T-helper 22 cell (primary cell): ENCODE results near the gene TMEM236.
"Not testable (repeated sequence)": the region's sequence is repeated elsewhere in the genome, so short reads cannot be mapped to it uniquely, and the experiment has no call there.

ENCODE experiments used
- DNase-seq: peaks from one replicate; pipeline ENCODE4 v3.0.0-alpha.2; 2020; ENCODE audit warnings: low read depth

Gene TMEM236, protein sequence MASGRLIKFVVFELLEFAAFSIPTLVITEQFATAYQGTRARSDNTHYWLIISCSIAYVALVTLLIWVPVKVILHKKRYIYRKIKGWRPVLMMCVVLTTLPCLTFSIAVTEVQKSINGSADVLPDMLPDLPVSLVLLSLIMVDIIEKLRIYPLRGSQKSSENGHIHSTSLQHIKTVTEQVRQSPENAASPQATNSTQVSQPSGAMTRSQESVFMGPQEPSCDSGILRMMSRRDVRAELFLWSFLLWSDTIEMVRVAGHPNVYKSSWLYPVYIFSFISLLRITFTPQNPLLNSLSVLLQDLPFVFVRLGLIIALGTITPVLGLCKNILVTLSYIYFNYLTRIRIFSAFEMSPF

DNA sequence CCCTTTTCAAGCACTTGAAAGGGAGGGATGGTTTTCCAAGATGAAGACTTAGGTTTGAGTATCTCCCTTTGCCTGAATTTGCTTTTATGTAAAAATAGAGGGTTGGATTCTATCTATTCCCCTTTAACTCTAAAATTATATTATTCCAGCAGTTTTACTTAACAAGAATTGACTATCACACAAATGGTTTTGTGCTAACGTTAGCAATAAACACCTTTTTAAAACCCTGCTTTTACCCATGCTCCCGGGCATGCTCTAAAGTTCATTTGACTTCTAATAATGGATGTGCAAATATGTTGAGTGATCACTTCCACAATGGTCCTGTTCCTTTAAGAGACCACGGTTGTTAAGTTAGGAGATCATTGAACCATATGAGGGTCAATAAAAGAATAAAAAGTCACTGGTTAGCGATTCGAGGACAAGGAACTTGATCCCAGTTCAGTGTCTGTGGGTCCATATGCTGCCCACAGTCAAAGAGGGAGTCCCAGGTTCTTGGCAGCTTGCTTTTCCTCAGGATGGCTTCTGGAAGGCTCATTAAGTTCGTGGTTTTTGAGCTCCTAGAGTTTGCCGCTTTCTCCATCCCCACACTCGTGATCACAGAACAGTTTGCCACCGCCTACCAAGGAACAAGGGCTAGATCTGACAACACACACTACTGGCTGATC lies at the start of gene TMEM236:
Gene TMEM236 (plus strand): TSS at position 421 of the 665 bp plus-strand sequence. CDS start 95 bp downstream, at position 516.
- no peak for DNase-seq

DNA sequence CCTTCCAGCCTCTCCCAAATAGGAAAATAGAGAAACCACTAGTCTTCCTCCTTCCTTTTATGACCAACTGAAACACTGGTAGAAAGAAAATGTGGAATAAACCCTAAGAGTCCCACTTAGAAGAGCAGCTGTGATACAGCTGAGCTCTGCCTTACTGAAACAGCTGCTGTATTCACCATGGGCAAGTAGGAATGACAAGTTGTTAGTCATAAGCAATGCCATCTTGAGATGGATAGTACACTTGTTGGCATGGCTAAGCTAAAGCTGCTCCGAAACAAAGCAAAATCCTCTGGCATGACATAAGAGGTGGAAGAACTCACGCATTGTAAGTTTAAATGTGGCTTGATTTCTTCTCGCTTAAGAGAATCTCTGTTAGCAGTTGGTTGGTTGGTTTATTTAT lies 48.3 kb upstream of the TMEM236 start:
- DNase-seq = no peak

DNA sequence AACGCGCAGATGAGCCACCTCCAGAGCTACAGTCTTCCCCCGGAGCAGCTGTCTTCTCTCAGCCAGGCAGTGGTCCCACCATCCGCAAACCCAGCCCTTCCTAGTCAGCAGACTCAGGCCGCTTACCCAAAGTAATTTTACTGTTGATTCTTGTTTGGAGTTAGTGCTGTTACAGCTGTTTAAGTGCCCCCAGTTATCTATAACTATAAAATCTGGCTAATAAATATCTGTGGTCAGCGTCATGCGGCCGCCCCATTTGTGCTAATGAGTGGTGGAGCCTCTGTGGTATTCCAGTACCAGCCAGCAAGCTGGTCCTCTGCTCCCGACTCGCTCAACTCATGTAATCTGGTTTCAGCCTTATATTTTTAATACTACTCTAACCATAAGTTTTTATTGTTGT lies 43.2 kb upstream of the TMEM236 start:
- DNase-seq = no peak

DNA sequence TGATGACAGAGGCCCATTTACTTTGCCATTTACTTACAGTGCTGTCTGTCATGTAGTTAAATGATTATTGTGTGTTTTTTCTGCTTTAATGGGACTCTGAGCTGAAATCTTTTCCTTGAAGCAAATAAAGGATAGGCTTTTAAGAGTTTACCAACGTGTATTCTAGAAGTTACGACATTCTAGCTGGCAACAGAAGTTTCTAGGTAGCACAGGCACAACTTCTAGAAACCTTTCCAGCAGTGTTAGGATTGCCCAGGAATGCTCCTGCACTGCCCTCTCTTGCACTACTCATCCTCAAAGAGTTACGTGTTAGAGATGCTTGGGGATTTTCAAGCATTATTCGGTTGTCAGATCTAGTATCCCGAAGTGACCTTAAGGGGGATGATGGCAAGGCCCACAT lies 42.5 kb upstream of the TMEM236 start:
- DNase-seq = no peak

DNA sequence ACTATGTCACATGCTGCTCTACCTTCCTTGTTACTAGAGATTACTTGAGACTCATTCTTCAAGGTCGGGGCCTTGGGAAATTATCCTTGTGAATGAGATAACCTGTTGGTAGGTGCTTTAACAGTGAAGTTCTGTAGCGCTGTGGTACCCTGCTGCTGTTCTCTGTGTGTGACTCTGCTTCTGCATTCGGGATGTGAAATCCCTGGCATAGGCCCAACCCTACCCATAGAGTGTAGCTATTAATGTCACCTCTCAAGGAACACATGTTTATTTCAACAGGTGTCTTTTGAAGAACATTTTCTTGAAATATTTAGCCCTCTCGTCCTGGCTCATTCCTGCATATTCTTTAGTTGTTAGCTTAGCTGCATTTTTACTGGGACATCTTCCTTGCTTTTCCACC lies 41.8 kb upstream of the TMEM236 start:
- no peak for DNase-seq

DNA sequence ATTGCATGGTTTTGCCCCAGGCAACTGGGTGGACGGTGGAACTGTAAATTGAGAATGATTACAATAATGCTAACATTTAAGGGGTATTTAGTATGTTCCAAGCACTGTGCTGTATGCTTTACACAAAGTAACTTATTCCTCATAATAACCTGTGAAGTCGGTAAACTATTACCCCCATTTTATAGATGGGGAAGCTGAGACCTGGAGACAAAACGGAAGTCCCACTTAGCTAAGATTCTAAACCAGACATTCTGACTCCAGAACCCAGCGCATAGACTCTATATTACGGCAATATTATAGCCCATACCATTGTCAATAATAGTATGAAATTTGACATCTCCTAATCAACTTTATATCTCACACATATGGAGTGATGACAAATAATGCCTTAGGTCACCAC lies 39.9 kb upstream of the TMEM236 start:
- DNase-seq = no peak

DNA sequence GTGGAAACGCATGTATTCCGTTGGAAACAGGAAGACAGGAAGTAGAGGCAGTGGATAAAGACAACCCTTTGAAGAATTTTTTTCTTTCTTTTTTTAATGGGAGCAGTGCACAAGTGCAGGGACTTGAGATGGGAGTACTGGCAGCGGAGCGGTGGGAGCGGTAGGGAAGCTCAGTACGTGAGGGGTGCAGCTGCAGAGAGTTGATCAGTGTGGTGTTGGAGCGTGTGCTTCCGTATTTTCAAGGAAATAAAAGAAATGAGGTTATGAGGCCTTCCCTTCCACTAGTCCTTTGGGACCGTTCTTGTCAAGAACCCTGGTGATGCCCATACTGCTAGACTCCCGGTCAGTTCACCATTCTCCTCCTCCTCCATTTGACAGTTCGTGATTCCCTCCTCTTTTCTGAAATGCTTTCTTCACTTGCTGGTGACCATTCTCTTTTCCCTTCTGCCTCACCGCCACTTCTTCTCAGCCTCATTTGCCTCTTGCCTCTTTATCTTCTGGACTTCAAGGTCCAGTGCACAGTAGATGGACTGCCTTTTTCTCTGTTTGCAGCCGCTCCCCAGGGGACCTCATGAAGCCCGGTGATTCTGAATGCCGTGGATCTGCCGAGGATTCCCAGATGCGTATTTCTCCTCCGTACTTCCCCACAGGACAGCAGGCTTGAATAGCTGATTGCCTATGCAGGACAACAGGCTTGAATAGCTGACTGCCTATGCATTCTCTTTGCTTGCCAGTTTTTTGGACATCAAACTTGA lies 39.1 kb upstream of the TMEM236 start:
- DNase-seq = no peak

DNA sequence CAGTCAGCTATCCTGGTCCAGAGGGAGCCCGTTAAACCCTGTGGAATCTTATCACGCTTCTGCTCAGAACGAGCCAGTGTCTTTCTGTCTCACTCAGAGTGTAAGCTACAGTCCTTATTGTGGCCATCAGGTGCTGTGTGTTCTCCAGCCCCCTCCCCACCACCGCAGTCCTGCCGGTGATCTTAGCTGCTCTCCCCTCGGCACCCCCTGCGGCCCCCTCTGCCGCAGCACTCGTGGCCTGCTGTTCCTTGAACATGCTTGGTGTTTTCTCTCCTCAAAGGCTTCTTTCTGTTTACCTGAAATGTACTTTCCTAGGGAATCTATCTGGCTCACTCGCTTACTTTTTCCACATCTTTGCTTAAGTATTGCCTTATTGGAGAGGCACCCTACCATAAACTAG lies 38.2 kb upstream of the TMEM236 start:
- DNase-seq = no peak

DNA sequence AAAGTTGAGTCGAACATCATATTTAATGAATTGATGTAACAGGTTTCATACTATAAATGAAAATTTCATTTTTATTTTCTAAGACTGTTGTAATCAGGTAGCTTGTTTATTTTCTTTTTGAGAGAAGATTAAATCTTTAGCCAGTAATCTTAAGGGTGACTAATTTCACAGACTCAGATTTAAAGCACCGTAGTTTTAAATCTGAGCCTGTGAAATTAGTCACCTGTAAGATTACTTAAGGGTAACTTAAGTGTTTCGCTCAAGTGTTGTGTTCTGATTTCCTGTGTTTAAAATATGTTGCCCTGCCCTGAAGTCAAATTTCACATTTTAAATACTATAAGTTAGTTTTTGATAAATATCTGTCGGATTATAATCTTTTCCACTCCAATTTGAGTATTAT lies 35.8 kb upstream of the TMEM236 start:
- DNase-seq = no peak

DNA sequence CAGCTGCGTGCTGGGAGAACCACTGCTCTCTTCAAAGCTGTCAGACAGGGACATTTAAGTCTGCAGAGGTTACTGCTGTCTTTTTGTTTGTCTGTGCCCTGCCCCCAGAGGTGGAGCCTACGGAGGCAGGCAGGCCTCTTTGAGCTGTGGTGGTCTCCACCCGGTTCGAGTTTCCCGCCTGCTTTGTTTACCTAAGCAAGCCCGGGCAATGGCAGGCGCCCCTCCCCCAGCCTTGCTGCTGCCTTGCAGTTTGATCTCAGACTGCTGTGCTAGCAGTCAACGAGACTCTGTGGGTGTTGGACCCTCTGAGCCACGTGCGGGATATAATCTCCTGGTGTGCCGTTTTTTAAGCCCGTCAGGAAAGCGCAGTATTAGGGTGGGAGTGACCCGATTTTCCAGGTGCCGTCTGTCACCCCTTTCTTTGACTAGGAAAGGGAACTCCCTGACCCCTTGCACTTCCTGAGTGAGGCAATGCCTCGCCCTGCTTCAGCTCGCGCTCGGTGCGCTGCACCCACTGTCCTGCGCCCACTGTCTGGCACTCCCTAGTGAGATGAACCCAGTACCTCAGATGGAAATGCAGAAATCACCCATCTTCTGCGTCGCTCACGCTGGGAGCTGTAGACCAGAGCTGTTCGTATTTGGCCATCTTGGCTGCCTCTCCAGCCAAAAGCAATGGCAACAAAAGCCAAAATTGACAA lies 29.5 kb upstream of the TMEM236 start:
- DNase-seq = not testable (repeated sequence)

DNA sequence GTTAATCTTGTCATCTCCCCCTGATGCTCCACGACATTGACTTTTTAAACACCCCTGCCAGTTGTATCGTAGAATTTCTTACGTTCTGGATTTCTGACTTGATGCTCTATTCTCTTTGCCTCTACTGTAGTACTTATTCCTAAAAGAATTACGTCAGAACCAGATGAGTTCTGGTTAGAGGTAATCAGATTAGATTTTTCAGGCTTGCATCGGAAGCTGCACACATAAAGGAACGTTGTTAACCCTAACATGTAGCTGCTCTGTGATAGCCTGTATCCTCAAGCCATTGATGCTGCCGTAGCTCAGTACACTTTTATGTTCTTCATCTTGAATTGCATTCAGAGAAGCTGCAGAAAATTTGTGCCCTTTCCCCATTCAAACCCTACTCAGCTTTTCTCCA lies 26.3 kb upstream of the TMEM236 start:
- DNase-seq = no peak

DNA sequence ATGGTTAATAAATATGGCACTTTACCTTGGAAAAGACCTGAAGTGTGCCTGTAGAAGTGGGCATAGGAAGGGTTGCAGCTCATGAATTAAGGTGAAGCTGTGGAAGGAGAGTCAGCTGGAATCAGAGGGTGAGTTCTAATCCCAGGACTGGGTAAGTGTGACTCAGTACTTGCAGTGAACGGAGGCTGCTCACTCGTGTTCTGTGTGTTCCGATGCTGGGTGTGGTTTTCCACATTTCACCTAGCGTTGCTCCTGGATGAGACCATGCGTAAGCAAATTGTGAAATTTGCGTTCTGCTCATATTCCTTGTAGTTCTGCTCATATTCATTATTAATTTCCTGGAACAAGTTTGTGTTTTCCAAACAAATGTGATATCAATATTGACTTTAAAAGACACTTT lies 22.4 kb upstream of the TMEM236 start:
- no peak for DNase-seq

DNA sequence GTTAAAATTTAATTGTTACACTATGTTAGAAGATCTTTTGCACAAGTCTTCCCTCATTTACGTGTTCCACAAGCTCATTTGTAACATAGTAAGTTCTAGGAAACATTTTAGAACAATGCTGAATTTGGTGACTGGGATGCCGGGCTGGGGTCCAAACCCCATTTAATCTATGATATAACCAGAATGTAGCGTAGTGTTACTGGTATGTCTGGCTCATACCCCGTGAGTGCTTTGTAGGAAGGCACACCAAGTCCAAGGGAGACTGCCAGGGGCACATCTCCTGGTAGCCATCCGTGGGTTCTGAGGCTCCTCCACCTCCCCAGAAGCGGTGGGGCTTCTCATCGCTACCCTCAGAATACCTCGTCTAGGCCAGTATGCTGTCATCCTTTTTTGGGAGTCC lies 21.3 kb upstream of the TMEM236 start:
- no peak for DNase-seq

DNA sequence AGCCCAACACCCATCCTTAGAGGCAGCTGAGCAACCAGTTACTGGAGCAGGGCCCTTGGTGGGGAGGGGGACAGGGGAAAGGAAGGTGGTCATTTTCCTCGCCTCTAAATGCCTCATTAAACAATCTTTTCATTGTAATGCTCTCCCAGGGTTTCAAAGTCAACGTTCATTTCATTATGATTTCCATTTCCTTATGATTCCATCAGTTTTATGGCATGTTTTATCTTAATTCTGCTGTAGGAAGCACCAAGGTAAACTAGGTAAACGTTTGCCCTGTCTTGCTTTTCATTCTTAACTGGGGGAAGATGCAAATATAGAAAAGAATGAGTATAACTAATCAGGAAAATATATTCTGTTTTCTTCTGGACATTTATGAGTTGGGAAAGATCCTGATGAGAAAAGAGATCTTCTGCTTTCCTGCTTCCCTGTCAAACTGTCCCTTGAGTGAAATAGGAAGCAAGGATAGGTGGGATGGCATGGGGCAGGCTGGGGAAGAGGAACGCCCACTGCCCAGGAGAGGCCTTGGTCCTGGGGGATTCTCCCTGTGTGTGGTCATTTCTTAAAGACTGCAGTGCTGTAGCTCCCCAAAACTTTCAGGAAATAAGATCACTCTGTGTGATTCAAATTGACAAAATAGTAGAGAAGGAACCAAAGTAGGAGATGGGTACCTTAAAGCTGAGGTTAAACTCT lies 20.5 kb upstream of the TMEM236 start:
- no peak for DNase-seq

DNA sequence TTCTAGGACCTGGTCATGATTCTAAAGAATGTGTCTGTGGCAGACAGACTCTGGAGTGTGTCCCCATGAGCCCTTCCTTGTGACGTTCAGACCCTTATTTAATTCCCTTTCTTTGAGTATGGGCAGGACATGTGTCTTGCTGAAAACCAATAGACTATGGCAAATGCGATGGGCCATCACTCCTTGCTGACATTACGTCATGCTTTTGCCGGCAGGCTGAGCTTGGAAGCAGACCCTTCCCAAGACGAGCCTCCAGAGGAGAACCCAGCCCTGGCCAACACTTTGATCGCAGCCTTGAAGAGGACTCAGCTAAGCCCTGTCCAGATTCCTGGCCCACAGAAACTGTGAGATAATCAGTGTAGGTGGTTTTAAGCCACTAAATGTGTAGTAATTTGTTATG lies 18.4 kb upstream of the TMEM236 start:
- DNase-seq = no peak

DNA sequence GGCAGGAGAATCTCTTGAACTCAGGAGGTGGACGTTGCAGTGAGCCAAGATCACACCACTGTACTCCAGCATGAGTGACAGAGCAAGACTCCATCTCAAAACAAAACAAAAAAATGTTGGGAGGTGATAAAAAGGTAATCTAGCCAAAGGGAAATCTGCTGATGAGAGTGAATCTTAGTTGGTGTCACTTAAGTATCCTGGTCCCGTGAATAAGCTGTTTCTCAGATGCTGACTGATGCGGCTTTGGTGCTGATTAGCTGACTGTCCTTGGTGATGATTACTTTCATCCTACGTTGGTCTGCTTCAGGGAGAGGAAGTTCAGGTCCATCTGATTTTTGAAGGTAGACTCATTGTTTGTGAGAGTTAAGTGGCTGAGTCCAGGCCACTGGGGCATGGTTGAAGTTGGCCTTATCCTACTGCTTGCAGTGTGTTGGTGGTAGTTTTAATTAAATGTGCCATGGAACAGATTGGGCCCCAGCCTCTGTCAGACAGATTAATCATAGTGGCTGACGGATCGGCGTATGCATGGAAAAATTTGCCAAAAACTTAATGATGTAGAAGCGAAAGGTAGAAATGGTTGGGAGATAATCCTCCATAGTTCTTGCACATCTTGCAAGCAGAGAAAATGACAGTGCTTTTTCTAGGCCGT lies 17.4 kb upstream of the TMEM236 start:
- no peak for DNase-seq

DNA sequence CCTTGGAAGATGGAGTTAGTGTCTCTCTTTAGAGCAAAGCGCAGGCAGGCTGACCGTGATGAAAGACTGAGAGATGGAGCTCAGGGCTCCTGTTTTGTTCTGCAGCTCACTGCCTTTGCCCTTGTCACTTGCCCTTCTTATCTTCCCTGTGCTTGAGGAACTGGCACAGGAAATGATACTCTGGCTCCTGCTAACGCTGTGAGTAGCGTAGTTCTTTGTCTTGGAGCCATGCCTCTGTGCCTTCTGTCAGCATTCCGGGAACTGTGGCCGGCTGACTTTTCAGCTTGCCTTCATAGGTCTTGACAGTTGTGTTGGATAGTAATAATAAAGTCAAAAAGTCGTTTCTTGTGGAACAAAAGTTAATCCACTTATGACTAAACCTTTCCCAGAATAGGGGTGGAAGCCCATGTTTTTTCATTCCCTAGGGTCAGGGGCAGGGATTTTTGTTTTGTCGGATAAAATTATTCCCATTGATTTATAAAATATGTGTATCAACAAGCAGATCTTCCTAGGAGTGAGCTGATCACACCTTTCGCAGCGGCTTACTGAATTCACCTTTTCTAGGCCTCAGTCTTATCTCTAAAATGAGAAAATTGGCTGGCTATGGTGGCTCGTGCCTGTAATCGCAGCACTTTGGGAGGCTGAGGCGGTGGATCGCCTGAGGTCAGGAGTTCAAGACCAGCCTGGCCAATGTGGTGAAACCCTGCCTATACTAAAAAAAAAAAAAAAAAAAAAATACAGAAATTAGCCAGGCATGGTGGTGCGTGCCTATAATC lies 16.6 kb upstream of the TMEM236 start:
- DNase-seq = no peak

DNA sequence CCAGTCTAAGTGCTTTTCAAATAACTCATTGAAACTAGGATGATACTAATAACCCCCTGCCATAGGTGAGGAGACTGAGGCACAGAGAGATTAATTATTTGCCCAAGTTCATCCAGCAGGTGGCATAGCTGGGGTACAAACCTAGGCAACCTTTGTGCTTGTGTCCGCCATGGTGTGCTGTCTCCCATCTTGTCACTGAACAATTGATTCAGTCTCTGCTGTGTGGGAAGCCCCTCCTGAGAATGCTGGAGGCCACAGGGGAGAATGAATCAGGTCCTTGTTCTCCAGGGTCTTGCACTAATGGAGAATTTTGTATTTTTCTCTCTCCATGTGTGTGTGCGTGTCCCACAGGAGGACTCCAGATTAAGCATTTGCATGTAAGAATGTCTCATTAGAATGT lies 15.8 kb upstream of the TMEM236 start:
- DNase-seq = no peak

DNA sequence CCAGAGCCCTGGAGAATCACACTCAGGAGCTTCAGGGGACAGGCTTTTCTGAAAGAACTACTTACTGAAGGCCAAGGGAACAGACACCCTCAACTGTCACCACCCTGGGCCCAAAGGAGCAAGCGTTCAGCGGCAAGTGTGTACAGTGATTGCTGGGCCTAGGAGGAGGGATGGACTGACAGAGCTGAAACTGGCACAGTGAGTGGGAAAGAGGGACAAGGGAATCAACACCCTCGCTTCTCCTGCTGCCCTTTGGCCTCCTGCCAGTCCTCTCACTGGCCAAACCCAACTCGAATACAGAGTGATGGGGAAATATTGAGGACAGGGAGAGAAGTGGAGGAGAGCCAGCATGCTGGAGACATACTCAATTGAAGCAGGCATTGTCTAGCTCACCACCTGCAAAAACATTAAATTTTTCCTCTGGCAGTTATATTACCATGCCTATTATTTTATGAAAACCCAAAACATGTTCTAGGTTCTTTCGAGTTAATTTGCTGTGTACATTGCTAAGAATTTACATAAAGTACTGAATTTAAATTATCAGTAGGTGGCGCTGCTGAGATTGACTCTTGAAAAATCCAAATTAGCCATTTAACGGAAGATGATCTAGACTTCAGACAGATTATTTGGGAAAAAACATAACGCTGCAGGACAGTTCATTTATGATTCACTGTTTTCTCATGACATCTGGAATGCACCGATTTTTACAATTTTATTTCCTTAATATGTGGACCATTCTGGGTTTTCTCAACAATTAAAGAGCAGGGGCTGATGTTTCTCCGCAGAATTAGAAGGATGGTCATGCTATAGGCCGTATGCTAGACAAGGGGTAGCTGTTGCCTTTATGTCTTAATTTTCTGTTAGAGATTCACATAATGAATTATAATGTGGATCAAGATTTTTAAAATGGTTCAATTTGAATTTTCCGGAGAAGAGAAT lies 14.7 kb upstream of the TMEM236 start:
- no peak for DNase-seq
